GM19452 (cell line): Measurements from ENCODE around the gene RFX4.

Source experiments
- ATAC-seq: cut with Tn5 transposase; IDR thresholded peaks from one replicate; pipeline ENCODE4 v1.9.1; 2021; ENCODE audit not compliant: unreplicated experiment

RFX4 gene

DNA sequence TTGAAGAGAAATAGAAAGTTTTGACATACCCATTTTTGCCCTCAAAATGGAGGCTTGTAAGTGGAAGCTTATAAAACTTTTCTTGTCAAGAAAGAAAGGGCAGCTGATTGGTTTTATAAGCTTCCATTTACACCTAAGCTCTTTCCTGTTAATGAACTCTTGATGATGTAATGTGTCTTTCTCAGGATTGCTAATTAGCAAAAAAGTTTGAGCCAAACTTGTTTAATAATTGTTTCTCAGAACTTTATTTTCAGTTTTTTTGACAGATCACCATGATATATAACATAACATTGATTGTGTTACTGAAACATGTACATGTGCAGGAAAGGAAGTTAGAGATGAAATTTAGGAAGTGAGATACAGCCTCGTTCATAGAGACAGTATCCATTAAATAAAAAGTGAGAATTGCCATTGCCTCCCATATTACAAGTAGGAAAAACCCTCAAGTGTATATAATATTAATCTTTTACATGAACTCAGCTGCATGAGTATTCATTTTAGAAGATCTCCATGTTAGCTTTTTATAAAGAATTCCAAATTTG, 218.4 kb downstream of the RFX4 start:
- no peak for ATAC-seq

DNA sequence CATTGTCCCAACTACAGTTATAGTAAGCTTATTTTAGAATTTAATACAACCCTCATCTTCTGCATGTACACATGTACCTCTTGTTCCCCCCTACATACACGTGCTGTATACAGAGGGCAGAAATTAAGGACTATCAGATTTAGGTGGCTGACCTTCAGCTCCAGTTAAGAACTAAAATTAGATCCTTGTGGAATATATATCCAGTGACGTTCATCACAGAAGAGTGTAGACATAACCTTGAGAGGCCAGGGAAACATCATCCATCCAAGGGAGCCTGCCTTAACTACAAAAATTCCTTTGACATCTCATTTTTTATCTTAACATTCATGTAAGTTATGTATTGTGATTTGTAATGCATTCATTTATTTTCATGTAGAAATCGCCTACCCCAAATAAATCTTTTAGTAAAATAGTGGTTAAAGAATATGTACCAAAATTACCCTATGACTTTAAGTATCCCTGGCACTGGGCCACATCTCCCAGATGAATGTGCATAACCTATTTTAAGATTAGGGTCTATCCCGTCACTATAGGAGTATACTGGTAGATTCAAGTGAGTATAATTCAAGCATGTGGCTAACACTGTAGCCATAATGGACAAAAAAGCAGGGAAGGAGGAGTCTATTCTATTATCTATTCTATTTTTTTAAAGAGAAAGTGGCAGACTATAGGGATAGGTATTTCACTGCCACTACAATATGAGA, 219.2 kb downstream of the RFX4 start:
- ATAC-seq = no peak

DNA sequence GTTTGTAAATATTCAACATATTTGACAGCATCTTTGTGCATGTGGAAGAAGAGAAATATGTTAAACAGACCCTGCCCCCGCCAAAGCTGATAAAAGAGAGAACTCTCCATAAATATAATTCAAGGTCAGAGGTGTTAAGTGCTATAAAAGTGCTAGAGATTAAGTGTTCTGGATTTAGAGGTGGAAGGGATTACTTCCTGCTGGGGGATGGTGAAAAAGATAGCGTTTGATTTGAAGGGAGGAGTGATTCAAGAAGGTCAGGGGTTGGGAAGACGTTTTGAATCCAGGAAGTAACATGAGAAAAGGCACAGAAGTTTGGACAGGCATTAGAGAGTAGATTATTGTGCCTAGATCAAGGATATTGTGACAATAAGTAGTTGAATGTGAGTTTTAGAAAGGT, 221.9 kb downstream of the RFX4 start:
- ATAC-seq = no peak
